Skin epidermis (tissue), 12 donors: Measurements from ENCODE around the gene UBE2J2.

ENCODE experiments used
- H3K27ac ChIP-seq, 21 experiments: fragments of 200-600 bp; sonication (generic) in 11 of 21; one replicate each; pipeline ENCODE4 v1.5.0; 2020; ENCODE audit warnings: mild to moderate bottlenecking in 3 of 21, inconsistent platforms in 2 of 21, moderate library complexity in 2 of 21
- H3K4me3 ChIP-seq, 7 experiments: fragments of 200-600 bp; sonication (generic) in 2 of 7; one replicate each; pipeline ENCODE4 v1.5.0; 2020; ENCODE audit warnings: inconsistent platforms in 2 of 7, mild to moderate bottlenecking in 2 of 7, moderate library complexity in 1 of 7

Gene UBE2J2

GRCh38 chr1:1285102-1285571 is 11.5 kb upstream of the UBE2J2 start:
- no peak overlapping the region for H3K27ac ChIP-seq
- H3K4me3 ChIP-seq = no peak overlapping the region

GRCh38 chr1:1284221-1285101 is 10.8 kb upstream of the UBE2J2 start:
- no peak overlapping the region for H3K4me3 ChIP-seq
- H3K27ac ChIP-seq = no peak overlapping the region

- no peak overlapping the region for H3K4me3 ChIP-seq
- no peak overlapping the region for H3K27ac ChIP-seq
Measured at GRCh38 chr1:1283821-1284220, 10.2 kb upstream of the UBE2J2 start.

- Histone ChIP-seq H3K27ac (no peak overlapping the region), H3K4me3 (no peak overlapping the region)
Measured at GRCh38 chr1:1282998-1283397, 9.3 kb upstream of the UBE2J2 start.

- H3K27ac ChIP-seq = peak overlapping the region in 6 of 21 experiments; percentile 3 to 40 (median 24)
Measured at GRCh38 chr1:1281533-1282321, 8.1 kb upstream of the UBE2J2 start.

GRCh38 chr1:1280782-1281481 is 7.3 kb upstream of the UBE2J2 start:
- Histone ChIP-seq H3K27ac (peak overlapping the region in 2 of 21 experiments; percentile 3 to 31), H3K4me3 (no peak overlapping the region)

More at GRCh38 chr1:1281533-1282321, 8.1 kb upstream of the UBE2J2 start:
- H3K4me3 ChIP-seq = no peak overlapping the region

- no peak overlapping the region for H3K27ac ChIP-seq
- H3K4me3 ChIP-seq = no peak overlapping the region
Measured at GRCh38 chr1:1279028-1279427, 5.4 kb upstream of the UBE2J2 start.

- no peak overlapping the region for H3K27ac ChIP-seq
- H3K4me3 ChIP-seq = no peak overlapping the region
Measured at GRCh38 chr1:1278620-1279019, 5.0 kb upstream of the UBE2J2 start.

- no peak overlapping the region for H3K4me3 ChIP-seq
- H3K27ac ChIP-seq = no peak overlapping the region
Measured at GRCh38 chr1:1275836-1276235, 2.2 kb upstream of the UBE2J2 start.

- Histone ChIP-seq H3K4me3 (no peak overlapping the region), H3K27ac (peak overlapping the region in 5 of 21 experiments; percentile 90 to 96 (median 94))
Measured at GRCh38 chr1:1274931-1275431, 1.3 kb upstream of the UBE2J2 start.

- H3K4me3 ChIP-seq = peak overlapping the region; percentile 79 to 99 (median 92)
- H3K27ac ChIP-seq = peak overlapping the region in 20 of 21 experiments; percentile 80 to 97 (median 92)
Measured at GRCh38 chr1:1274299-1274930, 761 bp upstream of the UBE2J2 start.

- Histone ChIP-seq H3K4me3 (peak overlapping the region; percentile 79 to 99 (median 92)), H3K27ac (peak overlapping the region; percentile 80 to 97 (median 91))
Measured at GRCh38 chr1:1273209-1273511, 494 bp downstream of the UBE2J2 start.

- peak overlapping the region; percentile 80 to 97 (median 91) for H3K27ac ChIP-seq
- H3K4me3 ChIP-seq = peak overlapping the region; percentile 79 to 99 (median 92)
Measured at GRCh38 chr1:1272341-1273208, 1.1 kb downstream of the UBE2J2 start.

- Histone ChIP-seq H3K27ac (peak overlapping the region in 8 of 21 experiments; percentile 1 to 74 (median 40)), H3K4me3 (no peak overlapping the region)
Measured at GRCh38 chr1:1270813-1271212, 2.8 kb downstream of the UBE2J2 start.

GRCh38 chr1:1268284-1268682 is 5.4 kb downstream of the UBE2J2 start:
- H3K27ac ChIP-seq = no peak overlapping the region
- no peak overlapping the region for H3K4me3 ChIP-seq

- Histone ChIP-seq H3K4me3 (no peak overlapping the region), H3K27ac (no peak overlapping the region)
Measured at GRCh38 chr1:1267488-1268283, 6.0 kb downstream of the UBE2J2 start.

- H3K27ac ChIP-seq = no peak overlapping the region
Measured at GRCh38 chr1:1264868-1265272, 8.8 kb downstream of the UBE2J2 start.

GRCh38 chr1:1264026-1264425 is 9.6 kb downstream of the UBE2J2 start:
- Histone ChIP-seq H3K27ac (no peak overlapping the region), H3K4me3 (no peak overlapping the region)

More at GRCh38 chr1:1264868-1265272, 8.8 kb downstream of the UBE2J2 start:
- H3K4me3 ChIP-seq = no peak overlapping the region
